HepG2 (cell line): ENCODE measurements around the gene SPRR2D. TPM values are rescaled to one million over a fixed set of nuclear protein-coding genes. Genes with fewer than 3 reads are reported as not detected.

Experiments used
- ATAC-seq: fragments of 200-7000 bp; cut with Tn5 transposase; 3 replicates; pipeline ENCODE4 v1.9.1; 2020; ENCODE audit warnings: mild to moderate bottlenecking, moderate library complexity
- BruUV-seq: library from RNA; stranded (reverse); fragments of 400-500 nt; replicated peaks from 2 replicates; lab custom pipeline; 2021; lab: Mats Ljungman, UMichigan
- CTCF ChIA-PET: fragments of 300-600 bp; formaldehyde crosslinking; extraction: SDS; loops from one replicate; lab custom pipeline; 2021; ENCODE audit warnings: low total read pairs, inconsistent platforms, low intra/inter-chr PET ratio; lab: Yijun Ruan, JAX
- POLR2A ChIA-PET: fragments of 350-600 bp; sonication (Branson Sonifier 250); formaldehyde crosslinking; loops from one replicate; lab custom pipeline; 2020; ENCODE audit warnings: antibody characterized with exemption, inconsistent platforms; lab: Yijun Ruan, JAX
- DNase-seq: peaks from one replicate; pipeline ENCODE4 v3.0.0-alpha.2; 2015; ENCODE audit warnings: low spot score
- FAIRE-seq: peaks from 3 replicates; lab custom pipeline; 2011; peaks lifted over from hg19 to GRCh38; lab: Jason Lieb, UNC
- H2AFZ ChIP-seq: one replicate; pipeline ENCODE4 v1.6.1; 2011; ENCODE audit warnings: low read length, inconsistent platforms
- H3K27ac ChIP-seq: fragments of 300-600 bp; 3 replicates; pipeline ENCODE4 v1.8.0; 2011; ENCODE audit warnings: mixed run types, mild to moderate bottlenecking, mixed read lengths, low read length, inconsistent platforms; ENCODE audit not compliant: insufficient read depth; ENCODE audit errors: extremely low read length
- H3K27me3 ChIP-seq, 2 experiments: fragments of 200-600 bp in 1 of 2; 2 replicates in 1 of 2; 3 replicates in 1 of 2; pipeline versions ENCODE4 v1.6.0 to v1.8.0; 2011; ENCODE audit warnings: low read length in 2 of 2, mild to moderate bottlenecking in 2 of 2, moderate library complexity in 2 of 2, inconsistent platforms in 1 of 2; ENCODE audit not compliant: insufficient read depth in 2 of 2, control insufficient read depth in 1 of 2
- H3K36me3 ChIP-seq, 2 experiments: fragments of 200-600 bp in 1 of 2; replicated peaks in 1 of 2; 2 replicates in 1 of 2; 3 replicates in 1 of 2; pipeline versions ENCODE4 v1.5.1 to v1.8.0; 2011; ENCODE audit warnings: low read length in 2 of 2, inconsistent platforms in 1 of 2; ENCODE audit not compliant: insufficient read depth in 2 of 2, control insufficient read depth in 1 of 2
- H3K4me1 ChIP-seq: 2 replicates; pipeline ENCODE4 v1.5.1; 2012; ENCODE audit warnings: low read length, inconsistent platforms; ENCODE audit not compliant: insufficient read depth
- H3K4me2 ChIP-seq: 2 replicates; pipeline ENCODE4 v1.6.0; 2011; ENCODE audit warnings: low read depth, low read length, inconsistent platforms
- H3K4me3 ChIP-seq, 3 experiments: fragments of 200-600 bp in 1 of 3; sonication (generic), shearing (Covaris generic) in 1 of 3; replicated peaks in 1 of 3; 2 replicates each; pipeline ENCODE4 v1.5.1; 2011 to 2016; ENCODE audit warnings: low read length in 3 of 3, inconsistent platforms in 2 of 3, low read depth in 2 of 3, mild to moderate bottlenecking in 2 of 3, control low read depth in 1 of 3, mixed read lengths in 1 of 3; ENCODE audit not compliant: insufficient read depth in 1 of 3
- H3K79me2 ChIP-seq: one replicate; pipeline ENCODE4 v1.6.1; 2011; ENCODE audit warnings: low read length, inconsistent platforms; ENCODE audit not compliant: insufficient read depth
- H3K9ac ChIP-seq: 2 replicates; pipeline ENCODE4 v1.6.0; 2011; ENCODE audit warnings: mild to moderate bottlenecking, low read depth, low read length, inconsistent platforms; ENCODE audit not compliant: insufficient read depth
- H3K9me3 ChIP-seq: 2 replicates; pipeline ENCODE4 v1.5.1; 2012; ENCODE audit warnings: mild to moderate bottlenecking, low read length
- H4K20me1 ChIP-seq: 2 replicates; pipeline ENCODE4 v1.6.0; 2011; ENCODE audit warnings: inconsistent platforms, mild to moderate bottlenecking, low read length, moderate library complexity; ENCODE audit not compliant: insufficient read depth
- CBX1 ChIP-seq: IDR thresholded peaks from one replicate; pipeline ENCODE4 v1.6.1; 2016; ENCODE audit warnings: antibody characterized with exemption, low read depth
- FOXK1 ChIP-seq: sonication (generic); formaldehyde crosslinking; IDR thresholded peaks from 2 replicates; pipeline ENCODE4 v1.4.0; 2020; ENCODE audit warnings: low read depth, missing genetic modification reagents, borderline replicate concordance
- FOXO1 ChIP-seq: sonication (generic); formaldehyde crosslinking; IDR thresholded peaks from 2 replicates; pipeline ENCODE4 v1.4.0; 2020; ENCODE audit warnings: missing genetic modification reagents
- NR2C2 ChIP-seq: sonication (generic); formaldehyde crosslinking; IDR thresholded peaks from 2 replicates; pipeline ENCODE4 v1.4.0; 2020; ENCODE audit warnings: missing genetic modification reagents, mild to moderate bottlenecking, moderate library complexity, borderline replicate concordance
- PHB2 ChIP-seq: fragments of 450-650 bp; IDR thresholded peaks from 2 replicates; pipeline ENCODE4 v1.6.1; 2018; ENCODE audit not compliant: partially characterized antibody
- PHF20 ChIP-seq: sonication (generic); formaldehyde crosslinking; IDR thresholded peaks from 2 replicates; pipeline ENCODE4 v1.5.0; 2020; ENCODE audit warnings: mild to moderate bottlenecking, missing genetic modification reagents
- RELA ChIP-seq: sonication (generic); formaldehyde crosslinking; IDR thresholded peaks from 2 replicates; pipeline ENCODE4 v1.4.0; 2020; ENCODE audit warnings: missing genetic modification reagents
- SETDB1 ChIP-seq: sonication (generic); formaldehyde crosslinking; IDR thresholded peaks from 2 replicates; pipeline ENCODE4 v1.5.1; 2020; ENCODE audit warnings: missing genetic modification reagents, mild to moderate bottlenecking, borderline replicate concordance
- SRF ChIP-seq: IDR thresholded peaks from 2 replicates; pipeline ENCODE4 v1.6.1; 2011; ENCODE audit warnings: mild to moderate bottlenecking, low read depth, low read length, moderate library complexity
- ZC3H13 ChIP-seq: sonication (generic); formaldehyde crosslinking; IDR thresholded peaks from 2 replicates; pipeline ENCODE4 v1.8.1; 2023; ENCODE audit warnings: mild to moderate bottlenecking, missing genetic modification reagents, moderate library complexity
- ZMAT3 ChIP-seq: sonication (generic); formaldehyde crosslinking; conservative IDR thresholded peaks from 2 replicates; pipeline ENCODE4 v1.7.0; 2021; ENCODE audit warnings: missing genetic modification reagents
- ZNF446 ChIP-seq: sonication (generic); formaldehyde crosslinking; IDR thresholded peaks from 2 replicates; pipeline ENCODE4 v1.5.0; 2020; ENCODE audit warnings: mild to moderate bottlenecking, missing genetic modification reagents
- ZNF558 ChIP-seq: sonication (generic); formaldehyde crosslinking; IDR thresholded peaks from 2 replicates; pipeline ENCODE4 v1.9.0; 2022; ENCODE audit warnings: mild to moderate bottlenecking, missing genetic modification reagents, borderline replicate concordance
- ZNF574 ChIP-seq: sonication (generic); formaldehyde crosslinking; IDR thresholded peaks from 2 replicates; pipeline ENCODE4 v1.4.0; 2020; ENCODE audit warnings: missing genetic modification reagents
- ZNF644 ChIP-seq: IDR thresholded peaks from 2 replicates; pipeline ENCODE4 v1.6.1; 2016; ENCODE audit warnings: low read depth
- WGBS: methylation state at CpG from one replicate; pipeline ENCODE4 v1.1.6; 2017; ENCODE audit warnings: low lambda C conversion rate; 5-methylcytosine and 5-hydroxymethylcytosine counted together
- in situ Hi-C: cut with HindIII; loops from 2 replicates; pipeline ENCODE4 v1.10.0; 2017; ENCODE audit warnings: low pct_unique_long_range_greater_than_20kb; ENCODE audit not compliant: extremely low pct_ligation_motif_present
- intact Hi-C: fragments of 100-400 bp; cut with micrococcal nuclease; formaldehyde crosslinking; loops from one replicate; pipeline ENCODE4 v1.10.0; 2022; ENCODE audit not compliant: unreplicated experiment
- polyA plus RNA-seq, 8 experiments: library from polyadenylated mRNA; depleted of rRNA in 3 of 8; stranded (reverse) in 7 of 8; unstranded in 1 of 8; fragments of >200 nt; fragmentation: Illumina TruSeq in 4 of 8; extraction: Trizol in 4 of 8; gene quantifications; 2 replicates each; pipeline versions ENCODE4 v1.2.1 to v1.2.3, GENCODE V29; 2011 to 2016; ENCODE audit warnings: low read depth in 4 of 8, missing spikeins in 1 of 8, mixed read lengths in 1 of 8; ENCODE audit not compliant: insufficient read depth in 1 of 8
- total RNA-seq, 5 experiments: library from RNA; depleted of rRNA; stranded (reverse); fragments of >200 nt; fragmentation: Illumina TruSeq; extraction: Trizol; gene quantifications; 2 replicates each; pipeline ENCODE4 v1.2.3, GENCODE V29; 2016; ENCODE audit warnings: low read depth in 1 of 5
- TF ChIP-seq, protein P1 (sequence below): sonication (generic); formaldehyde crosslinking; IDR thresholded peaks from 2 replicates; pipeline ENCODE4 v1.4.0; 2020; ENCODE audit warnings: mild to moderate bottlenecking, missing genetic modification reagents

The SPRR2D gene
- total and polyA plus RNA-seq, 2 of the 13 experiments (the other 11 are each of a cell fraction or from before 2014, with no cell fraction given), result not detected

DNA sequence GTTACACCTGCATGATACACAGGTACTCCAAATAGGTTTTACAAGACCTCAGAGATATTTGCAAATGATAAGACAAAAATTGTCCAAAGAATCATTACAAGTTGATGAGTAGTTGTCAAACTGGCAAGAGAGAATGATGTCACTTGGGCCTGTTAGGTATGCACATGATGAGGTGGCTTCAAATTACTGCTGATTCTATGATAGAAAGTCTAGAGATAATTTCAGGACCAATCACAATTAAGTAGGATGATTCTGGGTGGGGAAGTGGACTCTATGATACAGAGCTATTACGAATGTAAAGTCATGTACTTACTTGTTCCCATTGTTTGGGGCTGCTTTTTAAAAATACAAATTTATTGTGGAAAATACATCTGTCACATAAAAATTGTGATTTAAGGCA, 15.1 kb downstream of the SPRR2D start:
- FAIRE-seq, result no peak
- H3K4me3 ChIP-seq, result no peak overlapping the region
- intact Hi-C loops (no loop called here), in situ Hi-C loops (no loop called here)
- H2AFZ ChIP-seq, result no peak overlapping the region
- ChIA-PET CTCF (no interaction called here), POLR2A (no interaction called here)
- WGBS, result 5% methylated on average over 1 of the region's 1 CpG
- no peak overlapping the region for H3K9ac ChIP-seq
- no peaks in the 10 kb centered on the region for H3K36me3 ChIP-seq
- no peaks in the 10 kb centered on the region for H3K79me2 ChIP-seq
- no peak overlapping the region for H3K4me2 ChIP-seq
- no peak for DNase-seq
- no peaks in the 10 kb centered on the region for H4K20me1 ChIP-seq
- no peaks in the 10 kb centered on the region for H3K9me3 ChIP-seq
- TF ChIP-seq FOXK1 (CRISPR knock-in tag), result no peak
- no peak for TF ChIP-seq SRF
- TF ChIP-seq ZNF644 (CRISPR knock-in tag), result no peak
- no peak for TF ChIP-seq NR2C2 (CRISPR knock-in tag)
- TF ChIP-seq ZMAT3 (CRISPR knock-in tag), result no peak
- no peak for TF ChIP-seq SETDB1 (CRISPR knock-in tag)
- TF ChIP-seq CBX1, result no peak
- TF ChIP-seq, protein P1, sequence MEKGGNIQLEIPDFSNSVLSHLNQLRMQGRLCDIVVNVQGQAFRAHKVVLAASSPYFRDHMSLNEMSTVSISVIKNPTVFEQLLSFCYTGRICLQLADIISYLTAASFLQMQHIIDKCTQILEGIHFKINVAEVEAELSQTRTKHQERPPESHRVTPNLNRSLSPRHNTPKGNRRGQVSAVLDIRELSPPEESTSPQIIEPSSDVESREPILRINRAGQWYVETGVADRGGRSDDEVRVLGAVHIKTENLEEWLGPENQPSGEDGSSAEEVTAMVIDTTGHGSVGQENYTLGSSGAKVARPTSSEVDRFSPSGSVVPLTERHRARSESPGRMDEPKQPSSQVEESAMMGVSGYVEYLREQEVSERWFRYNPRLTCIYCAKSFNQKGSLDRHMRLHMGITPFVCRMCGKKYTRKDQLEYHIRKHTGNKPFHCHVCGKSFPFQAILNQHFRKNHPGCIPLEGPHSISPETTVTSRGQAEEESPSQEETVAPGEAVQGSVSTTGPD (CRISPR knock-in tag), result no peak
- no peak for ATAC-seq
- H3K4me1 ChIP-seq, result no peaks in the 10 kb centered on the region
- H3K27ac ChIP-seq, result no peak overlapping the region
- no TSS peak for BruUV-seq
- H3K27me3 ChIP-seq, result no peaks in the 10 kb centered on the region

DNA sequence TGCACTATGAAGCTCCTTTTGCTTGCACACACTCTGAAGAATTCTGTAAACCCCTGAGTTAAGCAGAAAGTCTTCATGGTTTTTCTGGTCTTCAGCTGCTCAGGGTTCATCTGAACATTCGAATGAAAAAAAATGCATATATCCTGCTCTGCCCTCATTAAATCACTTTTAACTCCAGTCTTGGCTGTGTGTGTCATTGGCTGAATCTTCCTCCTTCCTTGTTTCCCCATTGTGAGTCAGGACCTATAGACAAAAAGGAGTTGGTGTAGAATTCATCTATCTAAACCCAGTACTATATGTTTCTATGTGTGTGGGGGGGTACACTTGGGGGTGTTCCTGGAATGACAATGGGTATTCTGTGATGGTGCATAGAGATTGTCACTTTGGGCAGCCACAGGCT, 16.5 kb downstream of the SPRR2D start:
- ATAC-seq, result no peak
- ChIA-PET CTCF (no interaction called here), POLR2A (no interaction called here)
- H3K27me3 ChIP-seq, result no peaks in the 10 kb centered on the region
- no peak for DNase-seq
- 0% methylated on average over 1 of the region's 1 CpG for WGBS
- H3K9ac ChIP-seq, result no peak overlapping the region
- BruUV-seq, result no TSS peak
- no peak overlapping the region for H3K27ac ChIP-seq
- no peaks in the 10 kb centered on the region for H3K4me1 ChIP-seq
- intact Hi-C loops (no loop called here), in situ Hi-C loops (no loop called here)
- no peaks in the 10 kb centered on the region for H3K9me3 ChIP-seq
- H3K36me3 ChIP-seq, result no peaks in the 10 kb centered on the region
- H3K4me2 ChIP-seq, result no peak overlapping the region
- FAIRE-seq, result no peak
- H4K20me1 ChIP-seq, result no peaks in the 10 kb centered on the region
- H2AFZ ChIP-seq, result no peak overlapping the region
- H3K79me2 ChIP-seq, result no peaks in the 10 kb centered on the region
- no peak overlapping the region for H3K4me3 ChIP-seq
- TF ChIP-seq FOXO1 (CRISPR knock-in tag) (no peak), ZNF446 (CRISPR knock-in tag) (no peak), ZC3H13 (no peak), PHF20 (CRISPR knock-in tag) (no peak), PHB2 (no peak), ZNF558 (no peak), RELA (CRISPR knock-in tag) (no peak), ZNF574 (CRISPR knock-in tag) (no peak)
